ENCODE results near the gene BSPRY.
A peak's percentile ranks its signal among the peaks of the same experiment; 100 is the strongest.
"Not testable (repeated sequence)": the region's sequence is repeated elsewhere in the genome, so short reads cannot be mapped to it uniquely, and the experiment has no call there.

The BSPRY gene

GRCh38 chr9:113395000-113395861 lies 45.9 kb downstream of the BSPRY start:
- DNase-seq (ENCODE audit: low spot score) = no peak

GRCh38 chr9:113397203-113397631 lies 47.9 kb downstream of the BSPRY start:
- no peak for DNase-seq (ENCODE audit: low spot score)

- no peak for DNase-seq (ENCODE audit: low spot score)
Measured at GRCh38 chr9:113398796-113399195, 49.5 kb downstream of the BSPRY start.

- no peak for DNase-seq (ENCODE audit: low spot score)
Measured at GRCh38 chr9:113399646-113400200, 50.4 kb downstream of the BSPRY start.

- DNase-seq (ENCODE audit: low spot score) = peak; percentile 99
Measured at GRCh38 chr9:113401027-113401792, 51.9 kb downstream of the BSPRY start, which contains the start of gene ALAD. TSS of gene ALAD (minus strand) at chr9:113401284. CDS start at chr9:113393559, 7,725 bp downstream.

- no peak for DNase-seq (ENCODE audit: low spot score)
Measured at GRCh38 chr9:113403646-113404045, 54.3 kb downstream of the BSPRY start.

GRCh38 chr9:113406353-113406752 lies 57.0 kb downstream of the BSPRY start:
- not testable (repeated sequence) for DNase-seq (ENCODE audit: low spot score)

GRCh38 chr9:113406873-113407511 lies 57.7 kb downstream of the BSPRY start:
- peak; percentile 68 for DNase-seq (ENCODE audit: low spot score)

- DNase-seq (ENCODE audit: low spot score) = no peak
Measured at GRCh38 chr9:113409481-113409880, 60.1 kb downstream of the BSPRY start.

GRCh38 chr9:113409883-113410206 lies 60.5 kb downstream of the BSPRY start:
- DNase-seq (ENCODE audit: low spot score) = no peak

GRCh38 chr9:113410207-113410864 lies 61.0 kb downstream of the BSPRY start, which contains the start of the genes C9orf43 and POLE3:
TSS of gene C9orf43 (plus strand) at chr9:113410747. CDS start at chr9:113413494, 2,747 bp downstream.
TSS of gene POLE3 (minus strand) at chr9:113410675. CDS start at chr9:113410293, 382 bp downstream.
- peak; percentile 97 for DNase-seq (ENCODE audit: low spot score)

GRCh38 chr9:113416149-113416721 lies 66.9 kb downstream of the BSPRY start:
- no peak for DNase-seq (ENCODE audit: low spot score)

- DNase-seq (ENCODE audit: low spot score) = no peak
Measured at GRCh38 chr9:113417370-113417769, 68.0 kb downstream of the BSPRY start.
